Measurements from ENCODE around the gene ENO1.

- TF ChIP-seq ZNF777 (tag by site-specific recombination; IDR thresholded peaks at IDR 0.05; ENCODE audit: borderline replicate concordance) (no peak), ZNF211 (tag by site-specific recombination; IDR thresholded peaks at IDR 0.05; ENCODE audit: low read depth) (no peak), PRDM10 (tag by site-specific recombination; IDR thresholded peaks at IDR 0.05) (no peak), ZNF18 (tag by site-specific recombination; IDR thresholded peaks at IDR 0.05) (no peak), ZNF792 (tag by site-specific recombination; IDR thresholded peaks at IDR 0.05) (no peak), KLF17 (tag by site-specific recombination; IDR thresholded peaks at IDR 0.05) (no peak)
Measured at GRCh38 chr1:8910914-8911313, 32.4 kb upstream of the ENO1 start.
